Measurements from ENCODE around the gene FNIP2.

- TF ChIP-seq CTCF (IDR thresholded peaks at IDR 0.05; ENCODE audit: poor library complexity, severe bottlenecking) = no peak
- TF ChIP-seq REST (IDR thresholded peaks at IDR 0.05; ENCODE audit: borderline replicate concordance) = no peak
- no peak for TF ChIP-seq EZH2 (IDR thresholded peaks at IDR 0.05; ENCODE audit: borderline replicate concordance, insufficient read depth, low read length, poor library complexity, severe bottlenecking)
- no peak for TF ChIP-seq EP300 (conservative IDR thresholded peaks at IDR 0.05; ENCODE audit: poor library complexity, severe bottlenecking)
- no peak for TF ChIP-seq POLR2AphosphoS5 (IDR thresholded peaks at IDR 0.05)
- no peak for TF ChIP-seq MXI1 (conservative IDR thresholded peaks at IDR 0.05; ENCODE audit: poor library complexity, severe bottlenecking)
- no peak for TF ChIP-seq RAD21 (conservative IDR thresholded peaks at IDR 0.05)
These were observed 60.4 kb downstream of the FNIP2 start for GRCh38 chr4:158829254-158829653.

Measured in neural cell (in vitro differentiated cells).